Measurements from ENCODE around the gene RPL29. TPM values are rescaled to one million over a fixed set of nuclear protein-coding genes. Genes with fewer than 3 reads are reported as not detected.

RPL29 gene
- total and polyA plus RNA-seq, 2 of the 8 experiments (the other 6 are each of a cell fraction or from before 2014, with no cell fraction given): 1,467 to 2,660 TPM

- Histone ChIP-seq H2BK120ac (replicated peaks; ENCODE audit: low read depth, low read length) (no peak overlapping the region), H3K27ac (ENCODE audit: low read depth, low read length) (no peak overlapping the region), H3K56ac (replicated peaks; ENCODE audit: insufficient read length, low read depth, low read length) (no peak overlapping the region), H3K27me3 (replicated peaks in 1 of 4; ENCODE audit: control insufficient read depth in 3 of 4, extremely low read depth in 1 of 4, insufficient read depth in 3 of 4, low read length in 3 of 4) (no peaks in the 10 kb centered on the region), H4K91ac (replicated peaks; ENCODE audit: insufficient read length, low read length) (no peak overlapping the region), H3K36me3 (ENCODE audit: control insufficient read depth in 2 of 4, insufficient read depth in 4 of 4, low read length in 3 of 4) (no peaks in the 10 kb centered on the region), H3K4me2 (ENCODE audit: insufficient read depth in 1 of 2, low read depth in 2 of 2, low read length in 2 of 2) (no peak overlapping the region), H4K20me1 (replicated peaks in 1 of 2; ENCODE audit: control insufficient read depth in 1 of 2, insufficient read depth in 2 of 2, low read length in 2 of 2) (no peaks in the 10 kb centered on the region), H2BK5ac (ENCODE audit: low read depth, low read length) (no peak overlapping the region), H3K23ac (ENCODE audit: insufficient read length) (no peak overlapping the region), H2BK15ac (ENCODE audit: low read length) (no peak overlapping the region), H3K79me2 (ENCODE audit: control insufficient read depth in 1 of 2, insufficient read depth in 2 of 2, low read length in 2 of 2) (no peaks in the 10 kb centered on the region), H3K79me1 (ENCODE audit: low read depth, low read length) (no peaks in the 10 kb centered on the region), H4K8ac (ENCODE audit: extremely low read depth, insufficient read depth, low read length) (no peak overlapping the region), H3K18ac (ENCODE audit: extremely low read depth, low read length) (no peak overlapping the region), H3K9me3 (ENCODE audit: insufficient read depth in 2 of 2, low read depth in 1 of 2, low read length in 1 of 2) (no peaks in the 10 kb centered on the region), H2BK20ac (ENCODE audit: low read length) (no peak overlapping the region), H2AFZ (ENCODE audit: low read length) (no peak overlapping the region), H4K5ac (ENCODE audit: insufficient read length, low read depth, low read length) (no peak overlapping the region), H3K4me1 (replicated peaks in 1 of 4; ENCODE audit: control insufficient read depth in 3 of 4, insufficient read depth in 4 of 4, low read length in 3 of 4) (peaks cover 0 to 5% (median 2%) of the 10 kb centered on the region in 4 experiments; a peak in 4 of 7 replicates), H3K23me2 (ENCODE audit: low read depth, low read length) (peaks cover 1% of the 10 kb centered on the region; the same call in 1 of the 2 replicates), H3K4ac (replicated peaks; ENCODE audit: insufficient read length, low read depth, low read length) (no peak overlapping the region), H3K4me3 (ENCODE audit: extremely low read depth in 1 of 4, insufficient read depth in 2 of 4, low read depth in 3 of 4, low read length in 4 of 4) (no peak overlapping the region), H3K14ac (ENCODE audit: insufficient read length) (no peak overlapping the region), H3K9ac (replicated peaks in 1 of 4; ENCODE audit: extremely low read depth in 1 of 4, low read depth in 3 of 4, low read length in 3 of 4) (no peak overlapping the region), H2AK5ac (ENCODE audit: low read depth, low read length) (no peak overlapping the region), H2BK12ac (ENCODE audit: low read depth, low read length) (no peak overlapping the region)
- TF ChIP-seq TCF12 (IDR thresholded peaks at IDR 0.05; ENCODE audit: low read depth, low read length) (no peak), EP300 (IDR thresholded peaks at IDR 0.05; ENCODE audit: borderline replicate concordance in 1 of 2, low read depth in 2 of 2, low read length in 2 of 2) (no peak)
- 93% methylated on average over 7 of the region's 7 CpGs; no CpG with 5 or more reads in 1 of the 2 experiments for WGBS, 2 experiments (ENCODE audit: extremely low coverage in 1 of 2, insufficient coverage in 1 of 2, insufficient read length in 1 of 2, insufficient replicate concordance in 2 of 2, low coverage in 1 of 2, low lambda C conversion rate in 2 of 2, missing lambda C conversion rate in 1 of 2)
- CTCF ChIA-PET (ENCODE audit: partially characterized antibody): interaction anchor here (1.1 to 24.7 kb wide), 5 partner anchors 8 to 102 kb away, joined by 3 to 984 read pairs (median 21); partner anchors contain the start of gene DUSP7
- FAIRE-seq (no peak), DNase-seq (ENCODE audit: low read depth in 1 of 2, low spot score in 2 of 2) (no peak)
- POLR2A ChIA-PET (ENCODE audit: partially characterized antibody): interaction anchor here (1.5 to 1.9 kb wide), 3 partner anchors 16 to 25 kb away, joined by 4 read pairs; partner anchors contain the start of gene RPL29
Measured at GRCh38 chr3:52020796-52021195, 25.1 kb upstream of the RPL29 start.
